ACHN (cell line): ENCODE results near the gene PAM.

Source experiments
- DNase-seq: peaks from one replicate; pipeline ENCODE4 v3.0.0-alpha.2; 2015
- in situ Hi-C: cut with HindIII; loops from 2 replicates; pipeline ENCODE4 v1.10.0; 2017; ENCODE audit warnings: low sequenced_read_pairs, low pct_ligation_motif_present, low pct_unique_long_range_greater_than_20kb

PAM gene

GRCh38 chr5:102910240-102911226 lies 155.4 kb downstream of the PAM start:
- peak; percentile 76 for DNase-seq
- in situ Hi-C loops = no loop called here

- in situ Hi-C loops = no loop called here
- DNase-seq = peak; percentile 87
Measured at GRCh38 chr5:102911973-102912372, 156.9 kb downstream of the PAM start.

- in situ Hi-C loops = no loop called here
- no peak for DNase-seq
Measured at GRCh38 chr5:102916109-102916508, 161.0 kb downstream of the PAM start.

DNA sequence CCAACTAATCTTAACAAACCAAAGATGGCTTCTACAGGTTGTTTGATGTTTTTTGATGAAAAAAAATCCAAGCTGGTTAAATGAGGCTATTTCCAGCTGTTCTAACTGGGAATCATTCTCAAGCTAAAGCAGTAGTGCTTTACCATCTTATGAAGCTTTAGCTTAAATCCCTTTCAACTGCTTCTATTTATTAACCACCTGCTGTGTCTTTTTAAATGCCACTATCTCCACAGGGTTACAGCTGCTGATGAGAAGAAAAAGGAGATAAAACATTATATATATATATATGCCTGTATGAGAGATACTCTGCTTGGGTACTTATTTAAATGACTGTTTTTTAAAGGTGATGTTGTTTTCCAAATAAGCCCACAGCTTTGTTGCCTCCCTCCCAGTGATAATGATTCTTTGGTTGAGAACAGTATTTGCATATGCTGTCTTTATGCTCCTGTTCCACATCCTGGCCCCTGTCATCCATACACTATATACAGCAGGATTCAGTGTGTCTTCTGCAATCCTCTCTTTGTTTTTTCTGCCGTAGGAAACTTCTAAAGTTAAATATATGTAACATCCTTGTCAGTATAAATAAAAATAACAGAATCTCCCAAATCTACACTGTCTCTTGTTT lies 164.0 kb downstream of the PAM start:
- in situ Hi-C loops = no loop called here
- DNase-seq = no peak

GRCh38 chr5:102920762-102921161 lies 165.7 kb downstream of the PAM start:
- no peak for DNase-seq
- in situ Hi-C loops = no loop called here

DNA sequence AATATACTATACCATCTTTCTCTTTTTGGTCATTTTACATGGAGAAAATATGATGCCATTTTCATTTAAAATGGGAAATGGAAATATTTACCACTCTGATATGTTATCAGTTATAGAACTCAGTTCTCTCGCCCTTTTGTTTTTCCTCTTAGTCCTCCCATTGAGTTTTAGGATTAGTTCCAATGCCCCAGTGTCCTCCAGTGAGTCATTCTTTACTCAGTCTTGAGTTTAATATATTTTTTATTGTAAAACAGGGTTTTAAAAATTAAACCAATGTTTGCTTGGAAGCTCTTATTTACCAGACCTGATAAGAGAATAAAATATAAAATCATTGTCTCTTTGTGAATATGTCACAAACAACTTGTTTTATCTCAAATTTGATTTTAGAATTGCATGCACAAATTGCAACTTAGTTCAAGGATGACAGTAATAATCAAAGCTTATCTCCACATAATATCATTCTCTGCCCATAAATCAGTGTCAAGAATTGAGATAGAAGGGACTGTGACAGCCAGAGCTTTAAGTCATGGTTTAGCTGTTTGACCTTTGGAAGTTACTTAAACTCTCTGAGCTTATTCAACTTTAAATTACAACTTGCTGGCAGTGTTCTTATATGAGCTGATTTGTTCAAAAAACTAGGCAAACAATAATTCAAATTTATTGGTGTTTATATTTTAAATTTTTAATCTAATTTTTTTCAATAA lies 166.4 kb downstream of the PAM start:
- in situ Hi-C loops = no loop called here

DNA sequence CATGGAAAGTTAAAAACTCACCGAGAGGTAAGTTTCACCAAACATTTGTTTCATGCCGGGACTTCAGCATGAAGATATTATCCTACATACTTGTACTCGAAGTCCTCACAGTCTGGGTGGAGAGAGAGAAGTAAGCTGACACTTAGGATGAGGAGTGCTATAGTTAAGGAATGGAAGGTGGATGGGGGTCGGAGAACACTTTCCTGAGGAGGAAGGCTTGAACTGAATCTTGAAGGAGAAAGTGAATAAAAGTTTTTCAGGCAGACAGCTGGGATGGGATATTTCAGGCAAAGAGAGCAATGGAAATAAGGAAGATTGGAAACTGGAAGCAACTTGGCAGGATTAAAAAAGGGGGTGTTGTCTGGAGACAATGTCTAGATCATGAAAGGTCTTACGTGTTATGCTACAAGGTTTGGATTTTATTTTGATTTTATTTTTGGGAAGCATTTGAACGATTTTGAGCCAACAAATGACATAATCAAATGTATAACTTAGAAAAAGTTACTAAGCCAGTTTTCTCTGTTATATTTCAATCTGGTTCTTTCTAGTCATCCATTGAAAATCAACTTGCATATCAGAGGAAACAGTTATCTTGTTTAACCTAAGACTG lies 167.1 kb downstream of the PAM start:
- in situ Hi-C loops = no loop called here
- DNase-seq = no peak

More for the DNA sequence above, 166.4 kb downstream of the PAM start:
- DNase-seq = no peak

- DNase-seq = no peak
- in situ Hi-C loops = no loop called here
Measured at GRCh38 chr5:102922799-102923477, 167.8 kb downstream of the PAM start.

- DNase-seq = no peak
- in situ Hi-C loops = no loop called here
Measured at GRCh38 chr5:102924963-102925362, 169.9 kb downstream of the PAM start.

- no peak for DNase-seq
- in situ Hi-C loops = no loop called here
Measured at GRCh38 chr5:102927007-102927406, 171.9 kb downstream of the PAM start.

DNA sequence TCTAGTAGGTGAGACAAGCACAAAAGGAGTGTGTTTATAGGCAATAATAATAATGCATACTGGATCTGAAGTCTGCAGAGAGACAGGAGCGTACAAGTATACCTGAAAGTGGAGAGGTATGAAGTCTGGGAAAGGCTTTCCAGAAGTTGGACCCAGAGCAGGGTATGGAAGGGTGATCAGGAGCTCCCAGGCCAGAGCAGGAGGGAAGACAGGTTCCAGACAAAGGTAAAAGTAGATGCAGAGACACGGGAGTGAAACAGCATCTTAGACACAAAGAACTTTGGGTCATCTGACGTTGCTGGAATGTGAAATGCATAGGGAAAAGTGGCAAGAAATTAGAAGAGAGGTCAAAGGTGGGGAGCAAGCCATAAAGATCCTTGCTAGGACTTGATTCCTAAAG lies 175.1 kb downstream of the PAM start:
- in situ Hi-C loops = no loop called here
- no peak for DNase-seq

- in situ Hi-C loops = no loop called here
- DNase-seq = no peak
Measured at GRCh38 chr5:102931085-102931725, 176.1 kb downstream of the PAM start.

DNA sequence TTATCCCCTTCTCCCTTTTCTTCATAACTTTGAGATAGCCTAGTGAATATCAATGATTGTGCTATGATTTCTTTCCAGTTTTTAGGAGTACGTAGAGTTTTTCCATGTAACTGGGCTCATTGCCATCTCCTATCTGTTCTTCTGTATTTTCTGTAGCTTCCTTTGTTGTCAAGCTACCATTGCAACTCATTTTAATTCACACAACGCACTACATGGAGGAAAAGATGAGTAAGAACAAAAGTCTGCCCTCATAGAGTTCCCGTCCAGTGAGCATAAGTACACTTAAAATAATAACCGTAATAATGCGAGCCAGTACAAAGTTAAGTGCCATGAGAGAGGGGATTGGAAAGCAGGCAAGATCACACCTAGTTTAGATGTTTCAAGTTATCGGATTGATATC lies 177.7 kb downstream of the PAM start:
- in situ Hi-C loops = no loop called here
- DNase-seq = no peak

- in situ Hi-C loops = no loop called here
- DNase-seq = no peak
Measured at GRCh38 chr5:102933316-102933715, 178.2 kb downstream of the PAM start.

- in situ Hi-C loops = no loop called here
- no peak for DNase-seq
Measured at GRCh38 chr5:102933721-102934459, 178.8 kb downstream of the PAM start.

- in situ Hi-C loops = no loop called here
- DNase-seq = no peak
Measured at GRCh38 chr5:102937894-102938293, 182.8 kb downstream of the PAM start.

DNA sequence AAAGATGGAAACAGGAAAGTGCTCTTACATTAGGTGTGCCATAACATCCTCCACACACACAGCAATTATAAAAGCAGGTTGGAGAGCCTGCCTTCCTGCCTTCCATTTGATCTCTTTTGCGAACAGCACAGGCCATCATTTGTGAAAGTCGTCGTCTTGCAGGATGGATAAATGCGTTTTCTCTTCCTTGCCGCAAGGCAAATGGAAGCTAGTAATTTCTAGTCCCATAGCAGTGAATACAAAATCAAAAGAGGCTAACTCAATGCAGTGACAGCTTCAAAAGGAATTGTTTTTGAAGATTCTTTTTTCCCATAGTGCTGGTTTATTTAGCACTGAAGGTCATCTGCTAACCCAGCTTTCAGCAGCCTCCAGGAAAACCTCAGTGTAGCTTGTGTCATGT lies 186.0 kb downstream of the PAM start:
- no peak for DNase-seq
- in situ Hi-C loops = no loop called here
